ENCODE results near the gene SFI1.

DNA sequence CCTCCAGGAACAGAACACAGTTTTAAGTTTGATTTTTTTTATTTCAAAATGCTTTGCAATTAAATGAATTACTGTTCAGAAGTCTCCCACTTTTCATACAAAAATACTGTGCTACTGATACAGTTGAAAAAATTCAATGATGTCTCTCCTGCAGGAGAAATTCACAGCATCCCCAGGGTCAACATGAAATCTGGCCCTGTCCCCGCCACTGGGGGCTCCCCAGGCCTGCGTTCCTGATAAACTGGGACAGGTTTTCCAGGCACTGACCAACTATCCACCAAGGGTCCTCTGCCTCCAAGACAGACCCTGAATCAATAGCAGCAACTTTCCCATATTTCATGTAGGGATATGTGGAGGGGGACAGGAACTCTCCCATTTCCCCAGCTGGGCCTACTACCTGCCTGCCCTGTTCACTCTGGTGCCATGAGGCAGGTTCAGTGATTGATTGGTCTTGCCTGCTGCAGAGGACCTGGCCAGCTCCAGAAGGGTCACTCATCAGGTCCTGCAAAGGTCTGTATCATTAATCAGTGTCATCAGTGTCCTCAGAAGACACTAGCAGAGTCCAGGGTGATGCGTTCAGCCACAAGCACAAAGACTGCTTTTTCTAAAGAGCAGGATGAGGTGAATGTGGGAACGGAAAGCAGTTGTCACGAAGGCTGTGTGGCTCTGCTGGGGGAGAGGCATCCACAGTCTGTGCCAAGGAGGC is 122.3 kb downstream of the SFI1 start:
- no peak for TF ChIP-seq CTCF (conservative IDR thresholded peaks at IDR 0.05; ENCODE audit: low read depth, low read length)
- no peak for TF ChIP-seq EZH2 (IDR thresholded peaks at IDR 0.05; ENCODE audit: borderline replicate concordance, low read depth, low read length, poor library complexity, severe bottlenecking)
